GM13976 (cell line): ENCODE results near the gene FAM241A.
A peak's percentile ranks its signal among the peaks of the same experiment; 100 is the strongest.

Source experiments
- DNase-seq: peaks from one replicate; pipeline ENCODE4 v3.0.0; 2012; ENCODE audit warnings: low spot score
- CTCF ChIP-seq: IDR thresholded peaks from 2 replicates; pipeline ENCODE4 v1.5.1; 2012; ENCODE audit warnings: borderline replicate concordance, mild to moderate bottlenecking; ENCODE audit not compliant: insufficient read depth; ENCODE audit errors: extremely low read depth, missing control alignments, control extremely low read depth
- in situ Hi-C: fragments of 300-500 bp; cut with MboI; formaldehyde crosslinking; loops from one replicate; pipeline ENCODE4 v1.12.0; 2022; ENCODE audit warnings: low sequenced_read_pairs, mixed read lengths, inconsistent platforms; ENCODE audit not compliant: unreplicated experiment

FAM241A gene

GRCh38 chr4:112213856-112214255 lies 68.6 kb downstream of the FAM241A start:
- DNase-seq = no peak
- TF ChIP-seq CTCF = no peak
- in situ Hi-C loops = no loop called here

- in situ Hi-C loops = no loop called here
- TF ChIP-seq CTCF = no peak
- no peak for DNase-seq
These were observed 69.4 kb downstream of the FAM241A start for GRCh38 chr4:112214390-112215264.

- TF ChIP-seq CTCF = no peak
- in situ Hi-C loops = no loop called here
- no peak for DNase-seq
These were observed 74.6 kb downstream of the FAM241A start for GRCh38 chr4:112219826-112220366.

GRCh38 chr4:112222219-112222955 lies 77.1 kb downstream of the FAM241A start:
- DNase-seq = no peak
- in situ Hi-C loops = no loop called here
- no peak for TF ChIP-seq CTCF

- no peak for DNase-seq
- no peak for TF ChIP-seq CTCF
- in situ Hi-C loops = no loop called here
These were observed 79.9 kb downstream of the FAM241A start for GRCh38 chr4:112225157-112225556.

GRCh38 chr4:112230879-112231778 lies 85.9 kb downstream of the FAM241A start:
- in situ Hi-C loops = no loop called here
- TF ChIP-seq CTCF = no peak
- DNase-seq = peak; percentile 98
